GM19239 (cell line): ENCODE measurements around the gene DCAF11.
"Not testable (repeated sequence)": the region's sequence is repeated elsewhere in the genome, so short reads cannot be mapped to it uniquely, and the experiment has no call there.

ENCODE experiments used
- DNase-seq: peaks from one replicate; pipeline ENCODE4 v3.0.0; 2011; ENCODE audit warnings: low spot score; ENCODE audit not compliant: insufficient read length
- FAIRE-seq: peaks from 2 replicates; lab custom pipeline; 2011; peaks lifted over from hg19 to GRCh38; lab: Jason Lieb, UNC

The DCAF11 gene

DNA sequence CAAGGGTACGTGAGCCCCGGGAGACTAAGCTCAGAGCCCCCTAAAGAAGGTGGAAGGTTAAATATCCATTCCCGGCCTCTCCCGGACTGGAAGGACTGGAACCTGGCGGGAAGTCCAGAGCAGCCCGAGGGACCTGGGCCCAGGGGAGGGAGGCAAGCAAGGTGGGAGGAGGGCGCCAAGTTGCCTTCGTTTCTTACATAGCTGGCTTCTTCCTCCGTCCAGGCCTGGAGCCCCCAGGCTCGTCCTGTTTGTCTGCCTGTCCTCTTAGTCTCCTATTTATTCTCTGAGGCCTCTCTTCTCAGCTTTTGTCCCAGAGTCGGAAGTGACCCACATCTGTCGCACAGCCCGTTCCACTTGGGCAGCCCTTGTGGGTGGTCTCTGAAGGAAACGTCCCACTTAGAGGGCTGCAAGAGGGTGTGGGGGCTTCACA, 19.7 kb upstream of the DCAF11 start:
- FAIRE-seq (no peak), DNase-seq (no peak)

DNA sequence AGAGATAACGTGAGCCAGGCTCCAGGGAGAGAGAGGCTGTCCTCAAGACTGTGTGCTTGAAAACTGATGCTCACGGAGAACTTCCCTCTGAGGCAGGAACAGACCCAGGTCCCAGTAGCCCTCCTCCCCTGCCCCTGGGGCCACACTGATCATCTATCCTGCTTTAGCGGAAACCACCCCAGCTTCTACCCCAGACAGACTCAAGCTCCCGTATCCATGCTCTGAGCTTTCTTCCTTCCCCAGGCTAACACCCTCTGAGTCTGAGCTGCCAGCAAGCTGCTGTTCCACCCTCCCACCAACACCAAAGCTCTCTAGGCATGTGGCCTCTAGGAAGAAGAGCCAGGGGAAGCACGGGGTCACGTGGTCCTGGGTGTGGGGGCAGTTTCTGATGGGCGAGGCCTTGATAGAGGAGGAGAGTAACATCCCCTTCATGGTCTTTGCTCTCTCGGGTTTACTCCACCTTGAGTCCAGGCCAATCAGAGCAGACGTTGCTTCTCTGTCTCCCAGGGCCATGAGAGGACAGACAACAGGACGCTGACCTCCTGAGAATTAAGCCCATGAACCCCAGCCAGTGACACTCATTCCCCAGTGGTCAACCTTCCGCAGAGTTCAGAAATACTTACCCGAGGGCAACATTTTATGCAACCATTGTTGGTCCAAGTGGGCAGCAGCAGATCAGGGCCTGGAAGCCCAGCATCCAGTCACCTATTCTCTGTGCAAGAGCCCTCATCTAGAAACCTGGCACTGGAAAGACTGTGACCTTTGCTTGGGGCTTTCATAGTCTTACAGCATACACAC, 19.1 kb upstream of the DCAF11 start:
- peak; percentile 92 for DNase-seq
- peak; percentile 92 for FAIRE-seq

DNA sequence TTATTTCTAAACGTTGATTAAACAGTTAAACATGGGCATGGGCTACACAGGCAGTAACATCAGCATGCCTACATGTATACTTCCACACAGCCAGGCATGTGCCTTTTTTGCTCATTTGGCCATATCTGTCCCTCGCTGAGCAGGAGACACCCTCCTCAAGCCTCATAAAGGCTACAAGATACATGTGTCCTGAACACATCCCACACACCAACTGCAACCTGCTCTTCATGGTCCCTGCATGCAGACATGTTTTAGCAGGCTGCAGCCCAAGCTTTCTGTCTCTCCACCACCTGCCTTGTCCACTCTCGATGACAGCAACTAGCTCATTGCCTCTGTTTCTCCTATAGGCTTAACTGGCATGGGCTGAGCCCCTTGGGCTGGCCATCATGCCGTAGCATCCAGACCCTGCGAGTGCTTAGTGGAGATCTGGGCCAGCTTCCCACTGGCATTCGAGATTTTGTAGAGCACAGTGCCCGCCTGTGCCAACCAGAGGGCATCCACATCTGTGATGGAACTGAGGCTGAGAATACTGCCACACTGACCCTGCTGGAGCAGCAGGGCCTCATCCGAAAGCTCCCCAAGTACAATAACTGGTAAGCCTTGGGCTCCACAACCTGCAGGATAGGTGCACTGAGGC, 17.9 kb upstream of the DCAF11 start:
- DNase-seq (no peak), FAIRE-seq (no peak)

DNA sequence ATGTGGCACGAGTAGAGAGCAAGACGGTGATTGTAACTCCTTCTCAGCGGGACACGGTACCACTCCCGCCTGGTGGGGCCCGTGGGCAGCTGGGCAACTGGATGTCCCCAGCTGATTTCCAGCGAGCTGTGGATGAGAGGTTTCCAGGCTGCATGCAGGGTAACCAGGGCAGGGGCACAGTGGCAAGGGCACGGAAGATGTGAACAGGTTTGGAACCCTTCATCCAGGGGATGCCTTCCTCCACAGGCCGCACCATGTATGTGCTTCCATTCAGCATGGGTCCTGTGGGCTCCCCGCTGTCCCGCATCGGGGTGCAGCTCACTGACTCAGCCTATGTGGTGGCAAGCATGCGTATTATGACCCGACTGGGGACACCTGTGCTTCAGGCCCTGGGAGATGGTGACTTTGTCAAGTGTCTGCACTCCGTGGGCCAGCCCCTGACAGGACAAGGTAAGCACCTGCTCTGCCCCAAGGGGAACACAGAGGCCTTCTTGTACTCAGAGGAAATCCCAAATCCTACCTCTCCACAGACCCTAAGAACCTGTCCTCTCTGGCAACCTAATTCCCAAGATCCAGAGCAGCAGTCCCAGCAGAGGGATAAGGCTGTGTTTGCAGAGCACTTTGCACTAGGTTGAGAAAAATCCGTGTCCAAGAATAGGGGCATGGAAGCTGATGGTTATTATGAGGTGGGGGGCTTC, 16.2 kb upstream of the DCAF11 start:
- FAIRE-seq, result no peak

DNA sequence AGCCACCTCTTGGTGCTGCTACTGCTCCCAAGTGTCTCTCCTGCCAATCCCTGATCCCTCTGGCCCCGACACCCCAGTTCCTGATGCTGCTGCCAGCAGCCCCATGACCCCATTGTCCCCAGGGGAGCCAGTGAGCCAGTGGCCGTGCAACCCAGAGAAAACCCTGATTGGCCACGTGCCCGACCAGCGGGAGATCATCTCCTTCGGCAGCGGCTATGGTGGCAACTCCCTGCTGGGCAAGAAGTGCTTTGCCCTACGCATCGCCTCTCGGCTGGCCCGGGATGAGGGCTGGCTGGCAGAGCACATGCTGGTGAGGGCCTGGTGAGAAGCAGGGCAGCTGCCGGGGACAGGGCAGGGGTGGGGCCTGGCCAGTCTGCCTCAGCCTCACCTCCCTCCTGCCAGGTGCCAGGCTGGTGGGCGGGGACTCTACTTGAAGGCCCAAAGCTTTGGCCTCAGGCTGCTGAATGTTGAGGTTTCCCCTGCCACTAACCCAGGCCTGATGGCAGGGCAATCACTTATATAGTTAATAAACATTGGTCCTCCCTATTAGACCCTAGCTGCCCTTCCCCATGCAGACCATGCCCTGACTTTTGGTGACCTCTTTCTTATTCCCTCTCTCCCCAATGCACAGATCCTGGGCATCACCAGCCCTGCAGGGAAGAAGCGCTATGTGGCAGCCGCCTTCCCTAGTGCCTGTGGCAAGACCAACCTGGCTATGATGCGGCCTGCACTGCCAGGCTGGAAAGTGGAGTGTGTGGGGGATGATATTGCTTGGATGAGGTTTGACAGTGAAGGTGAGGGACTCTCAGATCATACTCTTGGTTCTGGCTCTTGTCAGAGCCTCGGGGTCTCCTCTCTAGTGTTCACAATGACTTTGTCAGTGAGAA, 15.4 kb upstream of the DCAF11 start:
- FAIRE-seq (no peak), DNase-seq (no peak)

More for the DNA sequence above, 16.2 kb upstream of the DCAF11 start:
- no peak for DNase-seq

DNA sequence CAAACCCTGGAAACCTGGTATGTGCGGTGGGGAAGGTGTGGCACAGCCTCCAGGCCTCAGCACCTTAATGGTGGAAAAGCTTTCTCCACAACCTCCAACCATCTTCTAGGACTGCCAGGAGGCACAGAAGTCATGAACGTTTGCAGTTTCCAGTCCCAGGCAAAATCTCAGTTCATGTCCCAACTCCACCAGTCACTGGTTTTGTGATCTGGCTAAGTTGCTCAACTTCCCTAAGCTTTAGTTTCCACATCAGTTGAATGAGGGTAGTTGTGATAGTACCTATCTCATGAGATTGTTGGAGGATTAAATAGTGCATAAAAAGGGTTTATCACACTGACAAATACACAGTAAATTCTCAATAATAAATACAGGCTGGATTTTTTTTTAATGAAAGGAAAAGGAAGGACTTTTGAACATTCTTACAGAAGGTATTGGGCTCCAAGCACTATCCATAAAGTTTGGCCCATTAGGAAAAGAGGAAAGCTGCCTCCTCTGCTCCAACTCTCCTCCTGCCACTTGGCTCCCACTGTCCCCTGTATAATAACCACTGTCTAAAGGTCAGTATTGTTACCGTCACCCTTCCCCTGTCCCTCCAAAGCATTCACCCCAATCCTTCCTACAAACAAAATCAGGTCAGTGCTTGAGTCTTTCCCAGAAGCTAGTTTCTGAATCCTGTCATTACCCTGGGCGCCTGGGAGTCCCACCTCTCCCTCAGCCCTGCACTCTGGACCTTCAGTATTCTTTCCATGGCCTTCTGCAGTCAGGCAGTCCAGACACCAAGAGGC, 14.2 kb upstream of the DCAF11 start:
- DNase-seq (no peak), FAIRE-seq (no peak)

DNA sequence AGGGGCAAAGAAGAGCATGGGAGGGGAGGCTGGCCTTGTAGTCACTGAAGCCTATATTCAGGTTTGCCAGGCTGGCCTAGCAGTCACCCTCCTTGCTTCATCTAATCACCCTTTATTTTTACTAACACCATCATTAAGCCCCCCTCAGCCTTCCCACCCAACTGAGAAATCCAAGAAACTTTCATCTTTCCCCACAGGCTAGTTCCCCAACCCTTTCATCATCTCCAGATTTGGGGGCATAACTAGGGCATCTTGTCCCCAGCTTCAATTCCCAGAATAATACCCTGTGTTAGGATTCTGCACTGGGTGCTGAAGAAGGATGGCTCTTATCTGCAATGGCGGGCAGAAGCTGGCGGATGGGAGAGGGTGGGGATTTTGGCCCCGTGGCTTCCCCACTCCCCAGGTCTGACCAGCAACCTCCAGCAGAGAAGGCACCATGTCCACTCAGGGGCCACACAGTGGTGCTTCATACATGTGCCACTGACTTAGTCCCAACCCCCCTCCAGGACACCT, 13.5 kb upstream of the DCAF11 start:
- FAIRE-seq, result no peak

DNA sequence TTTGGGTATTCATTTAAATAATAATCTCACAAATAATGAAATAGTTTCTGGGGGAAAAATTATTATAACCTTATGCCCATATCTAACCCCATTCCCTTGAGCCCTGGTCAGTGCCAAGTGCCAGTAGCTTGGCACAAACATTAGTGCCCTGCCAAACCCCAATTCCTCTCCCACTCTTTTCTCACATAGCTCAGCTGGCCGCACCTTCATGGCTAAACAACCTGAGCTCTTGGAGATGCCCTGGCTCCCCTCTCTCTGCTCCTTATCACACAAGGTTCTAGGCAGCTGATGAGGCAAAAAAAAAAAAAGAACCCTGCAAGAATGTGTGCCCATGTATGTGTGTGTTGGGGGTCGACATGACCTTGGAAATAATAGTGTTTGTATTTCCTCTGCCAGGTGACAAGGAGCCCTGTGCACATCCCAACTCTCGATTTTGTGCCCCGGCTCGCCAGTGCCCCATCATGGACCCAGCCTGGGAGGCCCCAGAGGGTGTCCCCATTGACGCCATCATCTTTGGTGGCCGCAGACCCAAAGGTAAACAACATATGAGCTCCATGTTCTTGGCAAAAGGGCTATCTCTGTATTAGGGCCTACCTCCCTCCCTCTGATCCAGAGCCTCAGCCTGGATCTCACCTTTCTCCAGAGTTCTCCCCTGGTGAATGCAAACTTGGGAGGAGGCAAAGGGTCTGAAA, 12.1 kb upstream of the DCAF11 start:
- DNase-seq, result no peak
- FAIRE-seq, result no peak

More for the DNA sequence above, 13.5 kb upstream of the DCAF11 start:
- no peak for DNase-seq

DNA sequence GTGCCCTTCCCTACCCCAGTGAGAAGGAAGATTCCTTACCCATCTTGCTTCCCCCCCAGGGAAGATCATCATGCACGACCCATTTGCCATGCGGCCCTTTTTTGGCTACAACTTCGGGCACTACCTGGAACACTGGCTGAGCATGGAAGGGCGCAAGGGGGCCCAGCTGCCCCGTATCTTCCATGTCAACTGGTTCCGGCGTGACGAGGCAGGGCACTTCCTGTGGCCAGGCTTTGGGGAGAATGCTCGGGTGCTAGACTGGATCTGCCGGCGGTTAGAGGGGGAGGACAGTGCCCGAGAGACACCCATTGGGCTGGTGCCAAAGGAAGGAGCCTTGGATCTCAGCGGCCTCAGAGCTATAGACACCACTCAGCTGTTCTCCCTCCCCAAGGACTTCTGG, 11.1 kb upstream of the DCAF11 start:
- no peak for DNase-seq
- FAIRE-seq, result no peak

DNA sequence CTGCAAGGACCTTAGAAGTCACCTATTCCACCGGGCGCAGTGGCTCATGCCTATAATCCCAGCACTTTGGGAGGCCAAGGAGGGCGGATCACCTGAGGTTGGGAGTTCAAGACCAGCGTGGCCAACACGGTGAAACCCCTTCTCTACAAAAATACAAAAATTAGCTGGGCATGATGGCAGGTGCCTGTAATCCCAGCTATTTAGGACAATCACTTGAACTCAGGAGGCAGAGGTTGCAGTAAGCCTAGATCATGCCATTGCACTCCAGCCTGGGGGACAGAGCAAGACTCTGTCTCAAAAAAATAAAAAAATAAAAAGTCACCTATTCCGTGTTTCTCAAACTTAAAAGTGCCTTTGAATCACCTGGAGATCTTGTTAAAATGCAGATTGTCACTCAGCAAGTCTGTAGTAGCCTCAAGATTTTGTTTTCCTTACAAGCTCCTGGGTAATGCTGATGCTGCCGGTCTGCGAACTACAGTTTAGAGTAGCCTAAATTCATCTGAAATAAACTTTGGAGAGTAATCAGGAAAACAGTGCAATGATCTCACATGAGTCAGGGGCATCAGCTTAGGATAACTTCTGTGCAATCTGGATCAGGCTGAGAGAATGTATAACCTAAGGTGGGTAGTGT, 8.9 kb upstream of the DCAF11 start:
- not testable (repeated sequence) for DNase-seq, FAIRE-seq

DNA sequence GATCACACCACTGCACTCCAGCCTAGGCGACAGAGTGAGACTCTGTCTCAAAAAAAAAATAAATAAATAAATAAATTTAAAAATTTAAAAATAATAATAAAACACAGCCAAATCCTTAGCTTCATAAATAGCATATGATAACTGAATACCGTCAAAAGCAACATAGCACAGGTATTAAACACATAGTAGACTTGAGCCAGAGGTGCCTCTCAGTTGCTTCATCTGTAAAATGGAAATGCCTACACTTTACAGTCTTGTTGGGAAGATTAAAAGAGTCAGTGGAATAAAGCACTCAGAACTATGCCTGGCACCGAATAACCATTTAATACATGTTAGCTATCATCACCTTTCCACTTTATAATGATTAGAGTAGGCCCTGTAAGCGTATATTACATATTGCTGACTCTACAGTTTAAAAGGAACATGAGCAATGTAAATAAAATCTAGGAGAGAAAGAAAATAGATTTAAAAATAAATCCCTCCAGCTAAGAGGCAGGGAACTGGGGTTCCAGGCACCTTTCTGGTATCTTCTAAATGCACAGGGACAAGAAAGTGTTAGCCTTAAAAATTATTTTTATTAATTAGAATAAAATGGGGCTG, 7.8 kb upstream of the DCAF11 start:
- no peak for FAIRE-seq
- DNase-seq, result no peak

DNA sequence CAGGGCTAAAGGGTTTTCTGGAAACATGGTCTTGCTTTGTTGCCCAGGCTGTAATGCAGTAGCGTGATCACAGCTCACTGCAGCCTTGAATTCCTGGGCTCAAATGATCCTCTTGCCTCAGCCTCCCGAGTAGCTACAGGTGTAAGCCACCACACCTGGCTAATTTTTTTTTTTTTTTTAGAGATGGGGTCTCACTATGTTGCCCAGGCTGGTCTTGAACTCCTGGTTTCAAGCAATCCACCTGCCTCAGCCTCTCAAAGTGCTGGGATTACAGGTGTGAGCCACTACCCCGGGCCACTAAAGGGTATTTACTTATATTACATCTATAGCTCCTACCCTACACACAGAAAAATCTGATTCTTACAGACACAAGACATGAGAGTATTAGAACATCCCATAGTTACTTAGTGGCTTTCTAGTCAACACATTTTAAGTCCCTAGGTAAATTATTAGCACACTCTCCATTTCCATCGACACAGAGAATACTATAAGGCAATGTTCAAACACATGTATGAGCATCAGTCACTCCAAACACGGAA, 6.2 kb upstream of the DCAF11 start:
- DNase-seq (no peak), FAIRE-seq (no peak)

DNA sequence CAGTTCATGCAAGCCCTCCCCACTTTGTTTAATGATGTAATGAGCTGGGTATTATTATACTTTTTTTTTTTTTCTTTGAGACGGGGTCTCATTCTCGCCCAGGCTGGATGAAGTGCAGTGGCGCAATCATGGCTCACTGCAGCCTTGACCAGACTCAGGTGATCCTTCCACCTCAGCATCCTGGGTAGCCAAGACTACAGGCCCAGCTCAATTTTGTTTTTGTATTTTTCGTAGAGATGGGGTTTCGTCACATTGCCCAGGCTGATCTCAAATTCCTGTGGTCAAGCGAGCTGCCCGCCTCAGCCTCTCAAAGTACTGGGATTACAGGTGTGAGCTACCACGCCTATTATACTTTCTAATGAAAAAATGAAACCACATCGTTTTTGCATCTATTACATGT, 4.5 kb upstream of the DCAF11 start:
- FAIRE-seq, result no peak
- DNase-seq, result no peak

DNA sequence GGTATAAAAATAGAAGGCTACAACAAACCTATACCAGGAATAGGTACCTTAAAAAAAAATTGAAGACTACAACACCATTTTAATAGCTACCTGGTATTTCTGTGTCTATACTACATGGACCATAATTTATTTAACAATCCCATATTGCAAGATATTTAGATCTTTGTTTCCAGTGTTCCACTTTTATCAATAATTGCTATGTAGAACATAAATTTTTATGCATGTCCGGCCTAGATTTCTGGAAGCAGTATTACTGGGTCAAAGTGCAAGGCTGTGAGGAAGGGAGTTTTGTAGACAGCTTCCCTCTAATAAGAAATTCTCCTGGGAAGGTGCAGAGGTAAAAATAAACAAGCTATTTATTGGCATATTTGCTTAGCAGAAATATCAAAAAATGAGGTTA, 4.1 kb upstream of the DCAF11 start:
- DNase-seq (no peak), FAIRE-seq (no peak)

DNA sequence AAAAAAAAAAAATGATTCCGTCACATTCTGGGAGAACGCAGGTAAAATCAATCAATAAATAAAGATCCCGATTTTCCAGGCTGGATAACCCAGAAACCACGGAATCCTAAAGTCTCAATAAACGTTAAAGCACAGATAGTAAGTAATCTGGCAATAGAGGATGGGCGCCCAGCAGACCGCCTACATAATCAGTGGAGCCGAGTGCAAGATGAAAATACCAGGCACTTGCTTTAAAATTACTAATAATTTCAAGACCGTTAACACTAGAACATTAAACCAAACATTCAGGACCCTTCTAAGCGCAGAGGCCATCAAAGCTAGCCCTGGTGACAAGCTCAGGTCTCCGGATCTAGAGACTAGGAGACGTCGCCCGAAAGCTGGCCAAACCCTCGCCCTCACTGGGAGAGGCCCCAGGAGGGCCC, 1.2 kb upstream of the DCAF11 start:
- FAIRE-seq (no peak), DNase-seq (no peak)

DNA sequence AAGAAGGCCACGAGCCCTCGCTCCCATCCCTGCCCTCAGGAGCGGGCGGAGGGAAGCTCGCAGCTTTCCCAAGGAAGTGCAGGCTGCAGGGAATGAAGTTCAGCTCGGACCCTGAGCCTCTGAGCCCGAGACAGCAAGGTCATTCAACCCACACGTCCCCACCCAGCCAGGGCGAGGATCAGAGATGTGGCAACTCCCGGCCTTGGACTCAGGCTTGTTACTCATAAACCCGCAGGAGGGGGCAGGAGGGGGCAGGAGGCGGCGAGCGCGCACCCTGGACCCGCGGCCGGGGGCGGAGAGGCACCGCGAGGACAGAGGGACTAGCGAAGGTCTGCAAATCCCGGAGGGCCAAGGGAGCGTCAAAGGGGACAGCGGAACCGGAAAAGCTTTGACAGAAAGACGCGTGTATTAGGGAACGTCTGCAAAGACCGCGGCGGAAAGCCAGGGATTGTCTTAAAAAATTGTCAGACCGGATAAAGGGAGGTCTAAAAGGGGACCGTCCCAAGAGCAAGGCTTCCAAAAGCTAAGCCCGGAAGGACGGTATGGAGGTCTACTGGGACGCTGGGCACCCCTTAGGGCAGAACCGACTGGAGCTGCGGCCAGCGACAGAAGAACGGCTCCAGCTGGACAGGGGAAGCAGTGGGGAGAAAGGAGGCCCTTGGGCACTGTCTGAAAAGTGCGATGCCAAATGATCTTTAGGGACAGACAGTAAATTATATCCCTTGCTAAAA, 611 bp upstream of the DCAF11 start:
- DNase-seq, result peak; percentile 56
- FAIRE-seq, result no peak
